NCI-H2227 (cell line): Measurements from ENCODE around the gene TSPAN10.

Source experiments
- DNase-seq: peaks from one replicate; lab custom pipeline; 2025; ENCODE audit not compliant: unreplicated experiment; lab: John Stamatoyannopoulos, UW

Gene TSPAN10

GRCh38 chr17:81660441-81660840 is 23.4 kb downstream of the TSPAN10 start:
- DNase-seq = no peak

DNA sequence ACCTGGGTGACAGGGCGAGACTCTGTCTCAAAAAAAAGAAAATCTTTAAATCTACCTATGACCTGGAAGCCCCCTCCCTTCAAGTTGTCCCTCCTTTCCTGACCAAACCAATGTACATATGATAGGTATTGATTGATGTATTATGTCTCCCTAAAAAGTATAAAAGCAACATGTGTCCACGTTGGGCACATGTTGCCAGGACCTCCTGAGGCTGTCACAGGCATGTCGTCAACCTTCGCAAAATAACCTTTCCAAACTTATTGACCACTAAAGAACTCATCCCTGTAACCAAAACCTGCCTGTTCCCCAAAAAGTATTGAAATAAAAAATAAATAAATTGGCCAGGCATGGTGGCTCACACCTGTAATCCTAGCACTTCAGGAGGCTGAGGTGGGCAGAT is 25.0 kb downstream of the TSPAN10 start:
- no peak for DNase-seq

GRCh38 chr17:81664051-81664470 is 27.1 kb downstream of the TSPAN10 start:
- DNase-seq = no peak

GRCh38 chr17:81665205-81666091 is 28.5 kb downstream of the TSPAN10 start:
- peak; percentile 69 for DNase-seq

DNA sequence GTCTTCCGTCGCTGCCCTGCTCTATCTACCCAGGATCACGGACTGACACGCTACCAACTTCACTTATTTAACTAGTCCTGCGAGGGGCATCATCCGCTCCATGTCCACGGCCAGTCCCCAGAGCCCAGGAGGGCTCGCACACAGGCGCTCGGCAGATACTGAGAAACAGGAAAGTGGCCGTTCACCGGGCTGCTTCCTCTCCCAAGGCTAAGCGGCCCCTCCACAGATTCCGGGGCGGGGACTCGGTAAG is 29.0 kb downstream of the TSPAN10 start:
- DNase-seq = peak; percentile 84

DNA sequence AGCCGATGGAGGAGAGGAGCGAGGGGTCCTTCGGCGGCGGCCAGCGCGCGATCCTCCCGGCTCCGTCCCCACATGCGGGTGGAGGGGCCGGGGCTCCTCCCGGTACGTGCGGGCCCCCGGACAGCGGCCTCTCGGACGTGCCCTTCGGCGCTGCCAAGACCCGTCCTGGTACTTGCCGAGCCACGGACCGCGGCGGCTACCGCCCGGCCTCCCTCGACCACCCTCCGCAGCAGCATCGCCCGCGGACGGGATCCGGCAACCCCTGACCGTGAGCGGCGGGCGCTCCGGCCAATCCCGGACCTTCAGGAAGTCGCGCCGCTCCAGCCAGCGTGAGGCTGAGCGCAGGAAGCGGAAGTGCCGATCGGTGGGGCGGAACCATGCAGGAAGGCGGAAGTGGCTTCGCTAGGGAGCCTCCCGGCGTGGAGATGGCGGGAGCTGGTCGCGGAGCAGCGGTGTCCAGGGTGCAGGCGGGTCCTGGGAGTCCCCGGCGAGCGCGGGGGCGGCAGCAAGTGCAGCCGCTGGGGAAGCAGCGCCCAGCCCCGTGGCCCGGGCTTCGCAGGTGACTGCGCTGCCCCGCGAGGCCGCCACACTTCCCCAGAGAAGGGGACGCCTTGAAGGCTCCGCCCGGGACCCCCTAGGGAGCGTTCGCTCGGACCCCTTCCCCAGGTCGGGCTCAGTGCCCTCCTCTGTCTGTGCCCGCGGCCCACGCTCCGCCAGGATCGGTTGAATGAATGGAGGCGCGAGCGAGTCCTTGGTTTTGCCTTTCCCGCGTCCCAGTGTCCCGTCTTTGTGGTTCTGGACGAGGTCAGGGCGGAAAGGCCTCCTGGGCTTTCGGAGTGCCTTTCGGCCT is 29.6 kb downstream of the TSPAN10 start, which contains the start of the genes CCDC137 and OXLD1:
TSS of gene CCDC137 (plus strand) at position 396 of the 850 bp plus-strand sequence. CDS start at position 426, 30 bp downstream.
TSS of gene OXLD1 (minus strand) at position 264 of the 850 bp plus-strand sequence. CDS start at position 236, 28 bp downstream.
- DNase-seq = peak; percentile 98

GRCh38 chr17:81667754-81668153 is 30.8 kb downstream of the TSPAN10 start:
- DNase-seq = no peak

GRCh38 chr17:81672504-81672903 is 35.5 kb downstream of the TSPAN10 start:
- DNase-seq = peak; percentile 21

GRCh38 chr17:81672954-81673353 is 36.0 kb downstream of the TSPAN10 start:
- DNase-seq = no peak

DNA sequence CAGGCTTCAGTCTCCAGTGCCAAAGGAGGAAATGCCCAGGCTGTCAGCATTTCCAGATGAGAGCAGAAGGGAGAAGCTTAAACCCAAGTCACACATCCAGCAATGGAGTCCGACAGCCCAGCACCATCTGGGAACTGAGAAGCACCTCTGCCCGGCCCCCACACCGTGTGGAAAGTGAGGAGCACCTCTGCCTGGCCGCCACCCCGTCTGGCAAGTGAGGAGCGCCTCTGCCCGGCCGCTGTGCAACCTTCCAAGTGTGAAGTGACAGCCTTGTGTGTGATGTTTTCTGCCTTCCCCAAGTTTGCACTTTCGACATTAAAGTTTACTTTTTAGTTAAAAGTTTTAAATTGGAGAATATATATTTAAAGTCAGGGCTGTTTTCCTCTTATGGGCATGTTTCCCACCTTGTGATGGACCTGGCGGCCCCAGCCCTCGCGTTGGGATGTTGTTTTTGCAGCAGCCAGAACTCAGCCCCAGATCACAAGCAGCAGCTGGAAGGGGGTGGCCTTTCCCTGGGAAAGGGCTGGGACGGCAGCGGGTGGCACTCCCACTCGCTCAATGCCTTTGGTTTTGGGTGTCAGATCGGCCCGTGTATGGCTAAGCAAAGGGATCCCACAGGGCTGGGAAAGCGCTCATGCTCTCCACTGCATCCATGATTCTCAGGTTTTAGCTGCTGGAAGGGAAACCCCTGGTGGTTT is 36.7 kb downstream of the TSPAN10 start:
- DNase-seq = no peak

GRCh38 chr17:81675515-81676221 is 38.7 kb downstream of the TSPAN10 start:
- DNase-seq = peak; percentile 50

DNA sequence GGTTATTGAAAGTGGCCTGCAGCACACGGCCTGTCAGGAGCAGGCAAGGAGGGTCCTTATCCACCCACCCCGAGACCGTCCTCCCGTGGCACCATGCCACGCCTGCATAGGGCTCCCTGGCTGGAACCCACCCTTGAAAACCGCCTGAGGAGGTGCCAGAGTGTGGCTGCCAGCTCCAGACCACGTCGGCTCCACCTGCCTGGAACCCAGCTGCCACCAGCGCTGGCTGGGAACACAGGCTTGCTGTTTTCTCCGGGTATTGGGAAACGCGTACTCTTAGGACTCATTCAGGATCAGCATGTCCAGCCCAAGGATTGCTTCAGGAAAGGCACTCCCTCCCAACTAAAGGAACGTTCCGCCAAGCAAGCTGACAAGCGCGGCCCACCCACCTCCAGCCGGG is 39.9 kb downstream of the TSPAN10 start:
- DNase-seq = no peak

DNA sequence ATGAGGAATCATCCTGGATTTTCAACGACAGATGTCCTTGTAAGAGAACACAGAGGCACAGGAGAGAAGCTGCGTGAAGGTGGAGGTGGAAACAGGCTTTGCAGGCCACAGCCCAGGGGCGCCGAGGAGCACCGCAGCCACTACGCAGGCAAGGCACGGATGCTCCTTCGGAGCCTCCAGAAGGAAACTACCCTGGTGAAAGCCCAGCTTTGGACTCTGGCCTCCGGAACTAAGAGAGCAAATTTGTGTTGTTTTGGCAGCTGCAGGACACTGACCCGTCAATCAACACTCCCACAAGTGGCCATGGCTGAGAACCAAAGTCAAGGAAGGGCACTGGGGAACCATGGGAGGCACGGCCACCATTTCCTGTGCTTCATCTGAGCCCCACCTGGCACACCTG is 43.2 kb downstream of the TSPAN10 start:
- no peak for DNase-seq

DNA sequence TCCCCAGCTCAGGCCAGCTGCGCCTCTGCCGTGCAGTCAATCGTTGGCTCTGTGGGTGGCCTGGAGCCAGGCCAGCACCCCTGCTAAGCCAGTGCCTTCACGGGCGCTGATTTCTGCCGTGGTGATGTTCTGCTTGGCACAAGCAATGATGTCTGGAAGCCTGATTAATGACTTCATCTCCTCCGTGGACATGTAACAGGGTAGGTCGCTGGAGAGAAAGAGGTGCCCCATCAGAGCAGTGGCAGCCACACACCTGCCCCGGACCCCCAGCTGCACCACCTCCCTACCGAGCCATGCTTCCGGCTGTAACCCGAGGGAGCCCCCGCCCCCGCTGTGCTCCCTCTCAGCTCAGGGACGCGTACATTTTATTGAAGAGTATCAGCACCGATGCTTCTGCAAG is 44.7 kb downstream of the TSPAN10 start:
- no peak for DNase-seq

GRCh38 chr17:81682565-81683207 is 45.7 kb downstream of the TSPAN10 start:
- DNase-seq = peak; percentile 56

- peak; percentile 63 for DNase-seq
Observed at GRCh38 chr17:81683208-81683583, 46.2 kb downstream of the TSPAN10 start.

DNA sequence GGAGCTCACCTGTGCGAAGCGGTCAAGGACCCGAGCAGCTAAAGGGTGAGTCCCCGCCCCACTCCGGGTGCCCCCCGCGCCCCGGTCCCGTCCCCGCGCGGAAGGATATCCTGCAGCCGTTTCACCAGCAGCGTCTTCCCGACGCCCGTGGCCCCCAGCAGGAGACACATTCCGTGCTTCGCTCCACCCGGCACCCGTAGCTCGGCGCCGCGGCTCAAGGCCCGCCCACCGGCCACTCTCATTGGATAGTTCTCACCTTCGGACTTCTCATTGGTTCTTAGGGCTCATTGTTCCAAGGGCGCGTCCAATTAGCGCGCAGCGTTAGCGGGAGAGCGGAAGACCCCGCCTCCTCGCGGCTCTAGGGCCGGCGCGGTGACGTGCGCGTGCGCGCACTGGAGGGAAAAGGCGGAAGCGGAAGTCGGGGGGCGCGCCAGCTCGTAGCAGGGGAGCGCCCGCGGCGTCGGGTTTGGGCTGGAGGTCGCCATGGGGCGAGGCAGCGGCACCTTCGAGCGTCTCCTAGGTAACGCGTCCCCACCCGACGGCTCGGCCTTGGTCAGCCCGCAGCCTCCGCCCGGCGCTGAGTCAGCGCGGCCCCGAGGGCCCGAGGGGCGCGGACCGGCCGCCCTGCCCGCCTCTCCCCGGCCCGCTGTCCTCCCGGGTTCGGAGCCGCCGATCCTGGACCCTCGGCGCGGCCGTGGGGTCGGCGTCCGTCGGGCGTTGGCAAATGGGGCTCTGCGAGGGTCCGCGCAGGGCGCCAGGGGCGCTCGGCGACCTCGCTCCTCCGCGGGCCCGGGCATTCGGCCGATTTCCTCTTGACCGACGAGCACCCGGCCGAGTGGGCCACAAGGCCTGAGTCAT is 46.8 kb downstream of the TSPAN10 start, which contains the start of the genes ARL16 and HGS:
TSS of gene ARL16 (minus strand) at position 214 of the 858 bp plus-strand sequence. CDS start at position 170, 44 bp downstream.
TSS of gene HGS (plus strand) at position 428 of the 858 bp plus-strand sequence. CDS start at position 484, 56 bp downstream.
- DNase-seq = peak; percentile 100

GRCh38 chr17:81684442-81684911 is 47.5 kb downstream of the TSPAN10 start:
- no peak for DNase-seq

DNA sequence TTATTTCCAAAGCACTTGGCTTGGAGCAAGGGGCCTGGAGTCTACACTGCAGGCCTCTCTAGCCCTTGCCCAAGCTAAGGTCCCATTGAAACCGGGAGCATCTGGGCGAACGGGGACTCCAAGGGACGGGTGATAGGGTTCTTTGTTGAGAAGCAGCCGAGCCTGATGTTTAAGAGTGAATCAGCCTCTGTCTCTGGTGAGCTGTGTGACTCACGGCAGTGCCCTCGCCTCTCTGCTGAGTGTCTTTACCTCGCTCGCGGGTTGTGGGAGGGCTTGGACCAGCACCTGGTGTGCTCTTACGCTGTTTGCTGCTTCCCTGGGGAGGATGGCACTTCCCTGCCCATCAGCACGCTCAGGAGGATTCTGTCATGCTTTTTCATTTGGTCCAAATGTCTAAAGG is 48.1 kb downstream of the TSPAN10 start:
- no peak for DNase-seq
